M059J (cell line): ENCODE data around the gene RASA1. TPM values are rescaled to one million over a fixed set of nuclear protein-coding genes. Genes with fewer than 3 reads are reported as not detected.
"Not testable (repeated sequence)": the region's sequence is repeated elsewhere in the genome, so short reads cannot be mapped to it uniquely, and the experiment has no call there.

Experiments
- DNase-seq: peaks from one replicate; pipeline ENCODE4 v3.0.0-alpha.2; 2012; ENCODE audit warnings: low read depth
- total RNA-seq: library from RNA; depleted of rRNA; stranded (reverse); fragments of >200 nt; shearing (Covaris generic); gene quantifications from 2 replicates; pipeline ENCODE4 v1.2.3, GENCODE V29; 2014

Gene RASA1
- total RNA-seq, 1 experiment from 2014 or later = 31.3 TPM

GRCh38 chr5:87282269-87282668 lies 14.6 kb downstream of the RASA1 start:
- peak; percentile 29 for DNase-seq

- not testable (repeated sequence) for DNase-seq
Observed at GRCh38 chr5:87287266-87287665, 19.6 kb downstream of the RASA1 start.

GRCh38 chr5:87298692-87299362 lies 31.1 kb downstream of the RASA1 start:
- peak; percentile 31 for DNase-seq

GRCh38 chr5:87300176-87300575 lies 32.5 kb downstream of the RASA1 start:
- no peak for DNase-seq

GRCh38 chr5:87300744-87301143 lies 33.1 kb downstream of the RASA1 start:
- DNase-seq = peak; percentile 96

- DNase-seq = peak; percentile 70
Observed at GRCh38 chr5:87302061-87302460, 34.4 kb downstream of the RASA1 start.

- no peak for DNase-seq
Observed at GRCh38 chr5:87303324-87303723, 35.6 kb downstream of the RASA1 start.

GRCh38 chr5:87306090-87306489 lies 38.4 kb downstream of the RASA1 start:
- not testable (repeated sequence) for DNase-seq

GRCh38 chr5:87307796-87308423 lies 40.2 kb downstream of the RASA1 start:
- DNase-seq = no peak

GRCh38 chr5:87311405-87312279 lies 44.0 kb downstream of the RASA1 start:
- DNase-seq = no peak

- DNase-seq = no peak
Observed at GRCh38 chr5:87313216-87313615, 45.5 kb downstream of the RASA1 start.

GRCh38 chr5:87319469-87319868 lies 51.8 kb downstream of the RASA1 start:
- no peak for DNase-seq

GRCh38 chr5:87321605-87322004 lies 53.9 kb downstream of the RASA1 start:
- no peak for DNase-seq

- no peak for DNase-seq
Observed at GRCh38 chr5:87322381-87322780, 54.7 kb downstream of the RASA1 start.

GRCh38 chr5:87327998-87328397 lies 60.3 kb downstream of the RASA1 start:
- no peak for DNase-seq

- DNase-seq = no peak
Observed at GRCh38 chr5:87329114-87329513, 61.4 kb downstream of the RASA1 start.

GRCh38 chr5:87339986-87340385 lies 72.3 kb downstream of the RASA1 start:
- peak; percentile 63 for DNase-seq

GRCh38 chr5:87340716-87341115 lies 73.0 kb downstream of the RASA1 start:
- no peak for DNase-seq

GRCh38 chr5:87347272-87347671 lies 79.6 kb downstream of the RASA1 start:
- DNase-seq = peak; percentile 13

- no peak for DNase-seq
Observed at GRCh38 chr5:87347841-87348240, 80.2 kb downstream of the RASA1 start.

- DNase-seq = no peak
Observed at GRCh38 chr5:87354496-87354895, 86.8 kb downstream of the RASA1 start.

GRCh38 chr5:87359106-87359505 lies 91.4 kb downstream of the RASA1 start:
- DNase-seq = no peak

GRCh38 chr5:87360132-87360531 lies 92.4 kb downstream of the RASA1 start:
- DNase-seq = no peak
